GM21723 (cell line): Measurements from ENCODE around the gene UQCRHL.

Source experiments
- ATAC-seq: cut with Tn5 transposase; IDR thresholded peaks from one replicate; pipeline ENCODE4 v1.9.1; 2021; ENCODE audit warnings: mild to moderate bottlenecking, moderate library complexity; ENCODE audit not compliant: unreplicated experiment

UQCRHL gene

DNA sequence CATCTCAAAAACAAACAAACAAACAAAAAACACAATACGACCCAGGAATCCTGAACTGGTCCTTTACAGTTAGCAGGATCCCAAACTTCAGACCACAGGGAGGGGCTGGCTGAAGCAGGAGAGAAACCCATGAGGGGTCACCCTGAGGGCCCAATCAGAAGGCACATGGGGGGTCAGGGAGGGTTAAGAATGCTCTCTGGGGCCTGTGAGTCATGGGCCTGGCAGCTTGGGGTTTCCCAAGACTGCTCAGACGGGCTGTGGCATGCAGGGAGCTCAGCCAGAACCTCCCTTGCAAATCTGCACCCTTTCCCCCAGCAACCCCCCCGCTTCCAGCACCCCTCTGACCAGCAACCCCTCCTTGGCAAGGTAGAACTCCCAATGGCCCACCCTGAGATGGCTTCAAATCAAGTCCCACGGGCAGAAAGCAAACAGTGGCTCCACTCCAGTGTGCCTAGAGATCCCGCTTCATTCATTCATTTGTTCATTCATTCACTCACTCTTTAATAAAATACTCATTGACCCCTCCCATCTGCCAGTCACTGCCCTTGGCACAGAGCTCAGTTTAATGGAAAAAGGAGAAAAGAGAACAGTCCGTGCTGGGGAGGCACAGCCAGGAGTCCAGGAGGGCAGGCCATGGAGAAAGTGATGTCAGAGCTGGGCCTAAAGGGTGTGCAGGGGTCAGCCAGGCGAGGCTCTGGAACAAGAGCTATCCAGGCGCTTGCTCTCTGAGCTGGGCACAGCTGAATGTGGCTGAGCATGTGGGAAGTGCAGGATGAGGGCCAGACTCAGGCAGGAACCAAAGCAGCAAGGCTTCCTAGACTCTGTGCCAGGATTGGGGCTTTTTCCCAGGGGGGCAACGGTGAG lies 8.2 kb downstream of the UQCRHL start:
- no peak for ATAC-seq

DNA sequence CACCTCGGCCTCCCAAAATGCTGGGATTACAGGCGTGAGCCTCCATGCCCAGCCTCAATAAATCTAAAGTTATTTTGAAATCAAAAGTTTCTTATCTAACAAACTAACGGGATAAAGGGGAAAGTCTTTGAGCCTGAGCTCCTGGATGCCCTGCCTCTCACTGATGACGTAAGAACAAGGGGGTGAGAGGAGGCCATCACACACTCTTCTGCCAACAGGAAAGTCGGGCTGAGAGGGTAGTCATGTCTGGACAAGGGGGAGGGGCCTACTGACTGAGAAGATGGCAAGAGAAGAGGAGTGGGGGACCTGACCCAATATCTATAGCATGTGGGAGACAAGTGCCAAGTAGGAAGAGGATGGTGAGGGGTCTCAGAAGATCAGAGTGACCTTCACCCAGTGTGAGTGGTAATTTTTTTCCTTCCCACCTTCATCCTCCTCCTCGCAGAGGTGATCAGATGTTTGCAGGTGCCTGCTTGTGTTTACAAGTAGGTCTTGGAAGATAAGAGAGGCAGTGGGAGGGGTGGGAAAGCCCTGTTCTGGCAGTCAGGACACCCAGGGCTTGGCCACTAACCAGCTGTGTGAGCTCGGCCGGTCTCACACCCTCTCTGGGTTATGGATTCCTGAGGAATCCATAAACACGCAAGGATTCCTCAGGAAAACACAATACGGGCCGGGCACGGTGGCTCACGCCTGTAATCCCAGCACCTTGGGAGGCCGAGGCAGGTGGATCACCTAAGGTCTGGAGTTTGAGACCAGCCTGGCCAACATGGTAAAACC lies 9.6 kb downstream of the UQCRHL start:
- no peak for ATAC-seq

DNA sequence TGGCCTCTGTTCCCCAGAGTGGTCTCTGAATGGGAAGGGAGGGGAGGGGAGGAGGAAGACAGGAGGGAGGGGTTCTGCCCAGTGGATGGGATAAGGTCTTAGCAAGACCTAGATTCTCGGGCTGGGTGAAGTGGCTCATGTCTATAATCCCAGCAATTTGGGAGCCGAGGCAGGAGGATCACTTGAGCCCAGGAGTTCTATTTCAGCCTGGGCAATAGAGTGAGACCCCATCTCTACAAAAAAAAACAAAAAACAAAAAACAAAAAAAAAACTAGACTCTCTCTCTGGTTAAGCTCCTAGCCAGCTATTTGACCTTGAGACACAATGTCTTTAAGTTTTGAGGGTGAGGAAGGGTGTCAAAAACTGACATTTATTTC lies 11.4 kb downstream of the UQCRHL start:
- no peak for ATAC-seq

DNA sequence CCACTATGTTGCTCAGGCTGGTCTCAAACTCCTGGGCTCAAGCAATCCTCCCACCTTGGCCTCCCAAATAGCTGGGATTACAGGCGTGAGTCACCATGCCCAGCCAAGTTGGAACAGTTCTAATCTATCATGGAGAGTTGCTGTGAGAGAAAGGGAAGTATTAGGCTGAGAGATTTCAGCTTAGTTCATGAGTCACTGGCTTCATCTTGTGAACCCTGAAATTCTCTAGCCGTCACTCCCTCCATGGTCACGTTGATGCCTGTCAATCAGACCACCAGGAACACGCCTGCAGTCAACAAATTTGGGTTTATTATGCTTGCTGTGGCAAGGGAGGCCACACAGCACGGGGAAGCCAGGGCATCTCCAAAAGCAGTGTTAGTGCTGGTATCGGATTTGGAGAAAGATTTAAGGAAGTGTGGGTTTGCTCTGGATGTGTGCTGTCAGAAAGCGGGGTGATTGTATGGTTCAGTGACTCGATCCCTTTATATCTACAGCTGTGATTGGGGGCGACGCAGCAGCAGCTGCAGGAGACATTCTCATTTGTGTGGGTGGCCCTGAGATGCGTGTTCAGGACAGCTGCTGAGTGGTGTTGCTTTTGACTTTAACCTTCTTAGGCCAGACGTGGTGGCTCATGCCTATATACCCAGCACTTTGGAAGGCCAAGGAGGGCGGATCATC lies 18.7 kb downstream of the UQCRHL start:
- ATAC-seq = no peak

DNA sequence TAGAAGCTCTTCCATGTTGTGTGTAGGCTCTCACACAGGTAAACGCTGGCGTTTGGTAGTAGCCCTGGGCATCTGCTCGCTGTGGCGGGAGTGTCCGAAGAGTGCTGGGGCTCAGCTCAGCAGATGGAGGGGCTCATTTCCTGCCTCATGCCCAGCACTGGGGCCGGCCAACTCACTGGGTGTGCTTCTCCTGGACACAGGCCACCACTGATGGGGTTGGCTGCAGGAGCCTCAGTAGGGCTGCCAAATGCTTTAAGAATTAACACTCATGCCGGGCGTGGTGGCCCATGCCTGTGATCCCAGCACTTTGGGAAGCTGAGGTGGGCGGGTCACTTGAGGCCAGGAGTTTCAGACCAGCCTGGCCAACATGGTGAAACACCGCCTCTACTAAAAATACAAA lies 20.9 kb downstream of the UQCRHL start:
- ATAC-seq = no peak

DNA sequence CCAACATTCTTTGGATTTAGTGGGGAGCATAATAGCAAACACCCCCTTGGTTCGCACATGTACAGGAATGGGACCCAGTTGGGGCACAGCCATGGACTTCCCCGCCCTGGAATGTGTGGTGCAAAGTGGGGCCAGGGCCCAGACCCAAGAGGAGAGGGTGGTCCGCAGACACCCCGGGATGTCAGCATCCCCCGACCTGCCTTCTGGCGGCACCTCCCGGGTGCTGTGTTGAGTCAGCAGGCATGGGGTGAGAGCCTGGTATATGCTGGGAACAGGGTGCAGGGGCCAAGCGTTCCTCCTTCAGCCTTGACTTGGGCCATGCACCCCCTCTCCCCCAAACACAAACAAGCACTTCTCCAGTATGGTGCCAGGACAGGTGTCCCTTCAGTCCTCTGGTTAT lies 21.8 kb downstream of the UQCRHL start:
- ATAC-seq = no peak

DNA sequence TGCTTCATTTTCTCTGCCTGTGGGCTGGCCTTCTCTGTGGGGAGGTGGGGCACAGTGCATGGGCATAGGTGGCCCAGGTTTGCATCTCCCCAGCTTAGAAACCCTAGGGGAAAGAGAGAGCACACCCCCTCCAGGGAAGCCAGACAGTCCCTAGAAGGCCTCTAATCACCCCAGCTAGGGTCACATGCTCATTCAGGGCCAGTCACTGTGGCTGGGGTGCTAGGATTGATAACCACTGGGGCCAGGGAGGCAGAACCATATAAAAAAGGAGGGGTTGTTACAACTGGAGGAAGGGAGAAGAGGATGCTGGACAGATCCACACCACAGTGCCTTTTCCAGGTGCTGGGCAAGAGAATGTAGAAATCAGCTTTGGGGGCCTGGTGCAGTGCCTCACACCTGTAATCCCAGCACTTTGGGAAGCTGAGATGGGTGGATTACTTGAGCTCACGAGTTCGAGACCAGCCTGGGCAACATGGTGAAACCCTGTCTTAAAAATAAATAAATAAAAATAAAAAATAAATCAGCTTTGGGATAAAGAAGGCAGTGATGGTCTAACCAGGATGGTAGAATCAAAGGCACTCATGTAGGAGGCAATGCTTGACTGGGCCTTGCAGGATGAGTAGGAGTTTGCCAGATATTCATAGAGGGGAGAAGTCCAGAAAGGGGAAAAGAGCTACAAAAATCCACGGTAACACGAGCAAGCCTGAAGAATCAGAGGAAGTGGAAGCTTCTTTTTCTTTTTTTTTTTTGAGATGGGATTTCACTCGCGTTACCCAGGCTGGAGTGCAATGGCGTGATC lies 29.3 kb downstream of the UQCRHL start:
- no peak for ATAC-seq

DNA sequence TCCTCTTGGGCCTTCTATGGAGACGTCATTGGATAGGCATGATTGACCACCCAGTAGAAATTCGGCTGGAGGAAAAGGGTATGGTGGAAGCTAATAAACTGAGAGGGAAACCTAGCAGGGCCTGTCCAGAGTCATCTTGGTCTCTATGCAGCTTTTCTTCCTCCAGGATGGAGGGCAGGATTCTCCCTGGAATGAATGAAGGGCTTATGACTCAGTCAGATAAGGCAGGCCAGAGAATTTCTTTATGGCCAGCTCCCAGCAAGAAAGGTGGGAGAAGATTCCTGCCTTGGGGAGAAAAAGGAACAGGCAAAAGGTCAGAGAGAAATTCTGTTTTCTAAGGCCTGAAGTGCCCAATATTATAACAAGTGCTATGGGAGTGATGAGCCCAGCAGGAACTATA lies 31.7 kb downstream of the UQCRHL start:
- no peak for ATAC-seq

DNA sequence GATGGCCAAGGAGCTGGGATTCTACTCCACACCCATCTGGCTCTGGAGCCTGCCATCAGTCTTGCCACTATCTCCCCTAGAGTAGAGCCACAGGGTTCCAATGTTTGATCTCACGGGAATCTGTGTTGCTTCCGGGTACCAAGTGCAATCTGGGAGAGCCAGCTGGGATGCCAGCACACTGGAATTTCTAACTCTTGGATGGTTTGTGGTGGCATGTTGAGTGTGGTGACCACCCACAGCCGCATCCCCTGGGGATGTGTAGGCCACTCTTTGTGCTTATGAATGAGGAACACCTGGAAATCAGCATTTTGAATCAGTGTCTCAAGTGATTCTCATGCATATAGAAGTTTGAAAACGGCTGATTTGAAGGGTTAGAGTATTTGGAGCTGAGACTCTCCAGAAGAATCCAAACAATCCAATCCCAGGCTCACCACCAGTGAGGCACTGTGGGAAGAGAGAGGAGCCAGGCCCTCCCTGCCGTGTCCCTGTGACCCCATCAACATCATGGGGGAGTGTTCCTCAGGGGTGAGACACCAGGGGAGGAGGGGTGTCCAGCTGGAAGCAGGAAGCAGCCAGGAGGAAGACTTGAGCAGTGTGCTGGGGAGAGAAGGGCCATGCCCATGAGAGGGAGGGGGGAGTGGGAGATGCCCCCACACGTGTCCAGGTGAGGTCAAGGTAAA lies 35.5 kb downstream of the UQCRHL start:
- ATAC-seq = no peak

DNA sequence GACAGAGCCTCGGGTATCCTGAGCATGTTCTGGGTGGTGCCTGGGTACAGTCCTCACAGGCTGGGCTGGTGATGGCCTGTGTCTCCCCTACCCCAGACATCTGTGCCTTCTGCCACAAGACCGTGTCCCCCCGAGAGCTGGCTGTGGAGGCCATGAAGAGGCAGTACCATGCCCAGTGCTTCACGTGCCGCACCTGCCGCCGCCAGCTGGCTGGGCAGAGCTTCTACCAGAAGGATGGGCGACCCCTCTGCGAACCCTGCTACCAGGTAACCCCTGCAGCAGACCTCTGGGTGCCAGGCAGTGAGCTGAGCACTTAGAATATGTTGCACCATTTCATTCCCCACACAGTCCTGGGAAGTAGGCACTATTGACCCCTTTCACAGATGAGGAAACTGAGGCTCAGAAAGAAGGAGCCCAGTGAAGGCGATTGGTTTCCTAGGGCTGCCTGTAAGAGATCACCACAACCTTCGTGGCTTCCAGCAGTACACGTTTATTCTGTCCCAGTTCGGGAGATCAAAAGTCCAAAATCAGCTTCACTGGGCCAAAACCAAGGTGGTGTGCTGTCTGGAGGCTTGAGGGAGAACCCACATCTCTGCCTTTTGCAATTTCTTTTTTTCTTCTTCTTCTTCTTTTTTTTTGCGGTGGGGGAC lies 37.0 kb downstream of the UQCRHL start:
- no peak for ATAC-seq

DNA sequence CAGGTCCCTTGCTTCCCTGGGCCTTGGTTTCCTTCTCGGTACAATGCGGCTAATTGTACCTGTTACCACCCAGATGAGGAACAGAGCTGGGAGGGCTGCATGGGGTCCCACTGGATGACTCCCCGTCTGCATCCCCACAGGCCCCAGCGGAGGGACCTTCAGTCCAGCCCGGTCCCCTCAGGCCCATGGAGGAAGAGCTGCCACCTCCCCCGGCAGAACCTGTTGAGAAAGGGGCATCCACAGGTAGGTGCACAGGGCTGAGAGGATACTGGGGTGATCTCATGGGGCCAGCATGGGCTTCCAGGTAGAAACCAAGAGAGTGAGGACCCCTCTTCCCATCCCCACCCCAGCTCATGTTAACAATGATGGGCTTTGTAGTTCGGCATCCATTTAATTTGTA lies 39.1 kb downstream of the UQCRHL start:
- no peak for ATAC-seq

DNA sequence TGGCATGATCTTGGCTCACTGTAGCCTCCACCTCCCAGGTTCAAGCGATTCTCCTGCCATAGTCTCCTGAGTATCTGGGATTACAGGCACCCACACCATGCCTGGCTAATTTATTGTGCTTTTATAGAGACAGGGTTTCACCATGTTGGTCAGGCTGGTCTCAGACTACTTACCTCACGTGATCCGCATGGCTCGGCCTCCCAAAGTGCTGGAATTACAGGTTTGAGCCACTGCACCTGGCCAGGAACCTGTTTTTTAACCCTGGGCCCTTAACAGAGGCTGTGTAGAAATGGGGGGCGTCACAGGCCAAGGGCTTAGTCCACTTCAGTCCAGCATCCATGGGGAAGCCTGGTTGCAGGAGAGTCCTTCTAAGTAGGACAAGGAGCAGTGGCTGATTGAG lies 39.5 kb downstream of the UQCRHL start:
- ATAC-seq = no peak

DNA sequence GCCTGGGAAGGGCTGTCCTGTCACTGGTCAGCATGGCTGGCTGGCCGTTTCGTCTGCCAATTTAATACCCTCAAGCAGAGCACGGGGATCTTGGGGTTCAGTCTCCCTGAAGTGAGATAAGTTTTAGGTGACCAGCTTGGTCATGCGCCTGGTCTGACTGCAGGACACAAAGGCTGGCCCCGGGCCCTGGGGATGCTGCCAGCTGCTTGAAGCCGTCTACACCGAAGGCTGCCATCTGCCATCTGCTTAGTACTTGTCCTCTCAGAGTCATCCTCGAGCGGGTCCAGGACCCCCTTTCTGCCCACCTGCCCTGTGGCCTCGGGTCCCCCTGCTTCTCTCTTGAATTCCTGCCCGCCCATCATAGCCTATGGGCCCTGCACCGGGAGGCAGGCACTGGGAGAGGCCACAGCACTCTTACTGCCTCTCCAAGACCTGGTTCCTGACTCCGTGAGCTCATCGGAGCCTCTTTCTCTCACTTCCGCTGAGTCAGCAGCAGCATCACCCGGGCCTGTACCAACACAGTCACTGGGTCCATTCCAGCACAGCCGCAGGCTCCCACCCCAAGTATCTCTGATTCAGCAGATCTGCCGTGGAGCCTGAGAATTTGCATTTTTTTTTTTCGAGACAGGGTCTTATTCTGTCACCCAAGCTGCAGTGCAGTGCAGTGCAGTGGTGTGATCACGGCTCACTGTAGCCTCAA lies 41.8 kb downstream of the UQCRHL start:
- no peak for ATAC-seq

DNA sequence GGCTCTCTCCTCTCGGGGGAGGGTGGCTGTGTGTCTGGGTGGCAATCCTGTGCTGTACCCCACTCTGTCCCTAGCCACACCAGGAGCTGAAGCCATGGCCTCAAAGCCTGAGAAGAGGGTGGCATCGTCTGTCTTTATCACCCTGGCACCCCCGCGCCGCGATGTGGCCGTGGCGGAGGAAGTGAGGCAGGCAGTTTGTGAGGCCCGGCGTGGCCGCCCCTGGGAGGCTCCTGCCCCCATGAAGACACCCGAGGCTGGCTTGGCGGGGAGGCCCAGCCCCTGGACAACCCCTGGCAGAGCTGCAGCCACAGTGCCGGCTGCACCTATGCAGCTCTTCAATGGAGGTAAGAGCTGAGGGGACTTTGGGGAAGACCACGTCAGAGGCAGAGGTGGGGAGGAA lies 42.6 kb downstream of the UQCRHL start:
- ATAC-seq = no peak

DNA sequence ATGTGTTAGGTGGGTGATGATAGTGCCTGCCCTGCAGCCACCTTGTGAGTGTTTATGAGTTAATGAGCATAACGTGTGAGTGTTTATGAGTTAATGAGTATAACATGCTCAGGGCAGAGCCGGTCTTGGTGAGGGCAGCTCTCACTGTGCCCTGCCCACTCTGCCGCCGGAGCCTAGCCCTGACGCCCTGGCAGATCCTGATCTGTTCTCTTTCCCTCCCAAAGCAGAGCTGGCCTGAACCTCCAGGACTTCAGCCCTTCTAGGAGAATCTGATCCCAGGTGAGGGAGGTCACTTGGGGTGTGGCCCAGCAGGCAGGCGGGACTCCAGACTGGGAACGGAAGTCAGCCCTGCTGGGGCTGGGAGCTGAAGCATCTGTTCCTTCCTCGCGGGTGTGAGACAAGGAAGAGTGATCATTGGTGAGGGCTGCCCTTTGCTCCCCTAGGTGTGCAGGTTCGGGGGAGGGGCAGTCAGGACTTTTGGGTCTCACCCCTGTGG lies 43.1 kb downstream of the UQCRHL start:
- ATAC-seq = no peak

DNA sequence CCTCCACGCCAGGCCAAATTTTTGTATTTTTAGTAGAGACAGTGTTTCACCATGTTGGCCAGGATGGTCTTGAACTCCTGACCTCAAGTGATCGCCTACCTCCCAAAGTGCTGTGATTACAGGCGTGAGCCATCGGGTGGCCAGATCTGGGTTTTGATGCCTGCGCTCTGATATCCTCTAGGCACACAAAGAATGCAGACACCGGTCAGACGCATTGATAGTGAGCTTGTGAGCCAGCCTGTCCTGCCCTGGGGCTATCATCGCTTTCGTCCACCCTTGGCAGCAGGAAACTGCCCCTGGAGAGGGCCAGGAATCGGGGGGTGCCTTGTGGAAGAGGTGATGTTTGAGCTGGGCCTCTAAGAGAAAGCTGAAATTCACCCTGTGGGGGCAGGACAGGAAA lies 44.9 kb downstream of the UQCRHL start:
- no peak for ATAC-seq

DNA sequence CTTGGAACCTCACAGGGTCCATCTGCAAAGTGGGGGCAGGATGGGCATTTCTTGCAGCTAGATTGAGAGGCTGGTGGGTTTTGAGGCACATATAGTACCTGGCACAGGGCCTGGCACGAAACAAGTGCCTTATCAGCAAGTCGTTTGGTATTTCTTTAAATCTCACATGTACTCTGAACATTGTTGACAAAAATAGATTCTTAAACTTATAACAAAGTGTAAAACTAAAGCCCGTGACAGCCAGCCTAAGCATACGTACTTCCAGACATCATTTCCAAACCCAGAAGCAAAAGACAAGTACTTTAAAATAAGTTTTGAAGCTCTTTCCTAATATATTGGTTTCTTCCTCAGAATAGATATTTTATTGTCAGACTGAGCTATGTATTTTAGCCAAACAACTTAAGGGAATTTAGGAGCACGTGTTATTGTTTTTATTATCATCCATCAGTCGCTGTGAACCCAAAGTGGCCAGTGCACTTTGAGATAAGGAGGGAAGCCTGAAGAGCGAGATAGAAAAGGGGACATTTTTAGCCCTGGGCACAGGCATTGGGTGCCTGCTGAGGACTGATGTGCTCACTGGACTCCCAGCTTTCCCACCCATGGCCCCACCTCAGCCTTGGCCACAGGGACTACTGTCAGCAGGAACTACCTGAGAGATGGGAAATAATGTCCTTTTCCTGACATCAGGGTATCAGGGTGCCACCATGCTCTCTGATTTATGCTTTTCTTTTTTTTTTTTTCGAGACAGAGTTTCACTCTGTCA lies 45.9 kb downstream of the UQCRHL start:
- ATAC-seq = no peak

DNA sequence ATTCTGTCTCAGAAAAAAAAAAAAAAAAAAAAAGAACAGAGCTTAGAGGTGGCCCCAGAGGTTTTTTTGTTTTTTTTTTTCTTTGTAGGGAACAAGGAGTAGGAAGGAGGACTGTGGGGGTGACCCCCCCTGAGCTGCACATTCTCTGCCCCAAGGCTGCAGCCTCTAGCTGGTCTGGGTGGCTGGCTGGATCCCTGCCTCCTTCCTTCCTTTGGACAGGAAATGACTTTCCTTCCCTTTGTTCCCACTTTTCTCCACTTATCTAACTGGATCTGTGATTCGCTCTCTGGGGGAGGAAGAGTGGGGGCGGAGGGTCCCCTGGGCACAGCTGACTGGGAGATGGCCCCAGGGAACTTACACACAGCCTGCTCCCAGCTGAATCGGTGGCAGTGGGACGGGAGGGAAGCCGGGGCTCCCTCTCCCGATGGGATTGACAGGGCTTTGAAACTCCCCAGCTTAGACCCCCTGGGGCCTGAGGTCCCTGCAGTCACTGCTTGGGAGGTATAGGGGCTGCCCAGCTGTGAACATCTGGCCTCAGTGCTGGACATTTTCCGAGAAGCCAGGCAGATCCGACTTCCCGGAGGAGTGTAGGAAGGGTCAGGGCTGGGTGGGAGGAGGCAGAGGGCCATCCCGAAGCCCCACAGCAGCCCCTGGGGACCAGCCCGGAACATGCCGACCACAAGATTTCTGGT lies 46.8 kb downstream of the UQCRHL start:
- ATAC-seq = no peak
